Kasumi-1 (cell line): ENCODE data around the gene CCSER1.
"Not testable (repeated sequence)": the region's sequence is repeated elsewhere in the genome, so short reads cannot be mapped to it uniquely, and the experiment has no call there.

Experiments
- DNase-seq, 2 experiments: peaks; one replicate each; lab custom pipeline; 2025; lab: John Stamatoyannopoulos, UW

Gene CCSER1

DNA sequence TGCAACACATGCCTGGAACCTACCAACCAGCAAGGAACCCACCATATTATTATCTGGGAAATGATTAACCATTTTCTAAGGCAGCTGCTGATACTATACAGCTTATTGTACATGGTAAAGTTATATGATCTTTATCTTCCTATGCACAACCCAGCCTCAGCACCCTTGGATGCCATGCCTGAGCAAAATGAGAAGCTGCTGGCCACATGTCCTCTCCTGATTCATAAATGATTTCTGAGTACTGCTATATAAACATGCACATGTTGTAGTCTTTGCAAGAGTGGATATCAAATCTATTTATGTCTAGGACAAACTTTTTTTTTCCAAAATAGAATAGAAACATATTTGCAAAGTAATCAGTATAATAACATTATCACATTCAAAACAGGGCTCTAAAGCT lies 1043.6 kb downstream of the CCSER1 start:
- DNase-seq = no peak

DNA sequence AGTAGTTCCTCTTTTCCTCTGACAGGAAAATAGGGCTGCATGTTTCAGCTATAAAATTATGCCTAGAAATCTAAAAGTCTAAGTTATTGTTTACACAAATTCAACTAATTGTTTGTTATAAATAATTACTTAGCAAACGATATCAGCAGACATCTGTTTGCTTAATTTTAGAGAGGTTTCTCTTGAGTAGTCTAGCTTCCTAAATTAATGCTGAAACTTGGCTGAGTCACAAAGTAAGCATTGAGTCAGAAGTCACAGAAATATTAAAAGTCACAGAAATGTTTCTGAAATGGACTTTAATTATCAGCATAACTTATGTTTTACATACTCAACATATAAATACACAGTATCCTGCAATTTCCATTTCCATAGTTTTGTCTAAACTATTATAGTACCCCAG lies 1044.0 kb downstream of the CCSER1 start:
- peak; percentile 15 to 28 for DNase-seq

DNA sequence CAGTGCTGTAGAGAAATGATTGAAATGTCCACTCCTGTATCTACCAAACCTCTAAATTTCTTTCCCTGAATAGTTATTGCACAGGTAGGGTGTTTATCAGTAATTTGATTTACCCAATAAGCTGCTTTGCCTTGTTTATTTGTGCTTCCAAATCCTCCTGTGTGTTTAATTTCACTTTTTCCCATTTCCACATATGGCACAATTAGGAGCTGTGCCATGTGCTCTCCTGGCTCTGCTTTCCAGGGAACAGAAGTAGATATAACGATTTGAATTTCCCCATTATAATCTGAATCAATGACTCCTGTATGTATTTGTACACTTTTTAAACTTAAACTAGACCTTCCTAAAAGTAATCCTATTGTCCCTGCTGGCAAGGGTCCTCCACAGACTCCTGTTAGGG lies 1057.9 kb downstream of the CCSER1 start:
- not testable (repeated sequence) for DNase-seq

DNA sequence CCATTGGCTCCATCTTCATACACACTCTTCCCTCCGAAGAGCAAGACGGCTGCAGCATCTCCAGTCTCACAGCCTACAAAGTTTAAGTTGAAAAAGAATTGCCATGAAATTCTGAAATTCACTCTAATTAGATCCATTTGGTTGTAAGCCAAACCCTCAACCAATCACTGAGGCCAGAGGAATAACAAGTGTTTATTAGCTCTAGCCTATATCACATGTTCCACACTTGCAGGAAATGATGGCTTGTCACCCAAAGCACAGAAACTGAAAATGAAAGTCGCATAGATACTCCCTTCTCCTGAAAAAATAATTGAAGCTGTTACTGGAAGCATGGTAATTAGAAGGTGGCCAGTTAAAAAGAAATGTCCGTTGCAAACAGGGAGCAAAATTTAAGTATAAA lies 1071.8 kb downstream of the CCSER1 start:
- DNase-seq = peak in 1 of 2 experiments; percentile 6

DNA sequence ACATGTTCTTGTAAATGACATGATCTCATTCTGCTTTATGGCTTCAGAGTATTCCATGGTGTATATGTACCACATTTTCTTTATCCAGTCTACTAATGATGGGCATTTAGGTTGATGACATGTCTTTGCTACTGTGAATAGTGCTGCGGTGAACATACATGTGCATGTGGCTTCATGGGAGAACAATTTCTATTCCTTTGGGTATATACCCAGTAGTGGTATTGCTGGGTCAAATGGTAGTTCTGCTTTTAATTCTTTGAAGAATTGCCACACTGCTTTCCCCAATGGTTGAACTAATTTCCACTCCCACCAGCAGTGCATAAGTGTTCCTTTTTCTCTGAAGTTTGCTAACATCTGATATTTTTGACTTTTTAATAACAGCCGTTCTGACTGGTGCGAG lies 1080.3 kb downstream of the CCSER1 start:
- no peak for DNase-seq

DNA sequence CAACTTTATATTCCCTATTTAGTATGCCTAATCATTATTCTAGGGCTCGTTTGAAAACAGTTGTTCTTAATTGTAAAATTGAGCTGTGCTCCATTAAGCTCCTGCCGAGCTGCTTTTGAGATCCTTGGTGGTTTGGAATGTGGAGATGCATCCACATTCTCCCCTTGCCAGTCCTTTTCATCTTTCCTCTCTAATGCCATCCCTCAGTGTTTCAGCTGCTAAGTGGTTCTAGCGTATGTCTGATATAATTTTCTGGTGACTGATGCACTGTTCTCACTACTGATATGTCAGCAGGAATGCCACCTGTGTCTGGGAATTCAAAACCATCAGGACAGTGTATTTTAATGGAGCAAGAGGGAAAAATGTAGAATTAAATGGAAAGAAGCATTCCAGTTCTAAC lies 1085.0 kb downstream of the CCSER1 start:
- DNase-seq = no peak

DNA sequence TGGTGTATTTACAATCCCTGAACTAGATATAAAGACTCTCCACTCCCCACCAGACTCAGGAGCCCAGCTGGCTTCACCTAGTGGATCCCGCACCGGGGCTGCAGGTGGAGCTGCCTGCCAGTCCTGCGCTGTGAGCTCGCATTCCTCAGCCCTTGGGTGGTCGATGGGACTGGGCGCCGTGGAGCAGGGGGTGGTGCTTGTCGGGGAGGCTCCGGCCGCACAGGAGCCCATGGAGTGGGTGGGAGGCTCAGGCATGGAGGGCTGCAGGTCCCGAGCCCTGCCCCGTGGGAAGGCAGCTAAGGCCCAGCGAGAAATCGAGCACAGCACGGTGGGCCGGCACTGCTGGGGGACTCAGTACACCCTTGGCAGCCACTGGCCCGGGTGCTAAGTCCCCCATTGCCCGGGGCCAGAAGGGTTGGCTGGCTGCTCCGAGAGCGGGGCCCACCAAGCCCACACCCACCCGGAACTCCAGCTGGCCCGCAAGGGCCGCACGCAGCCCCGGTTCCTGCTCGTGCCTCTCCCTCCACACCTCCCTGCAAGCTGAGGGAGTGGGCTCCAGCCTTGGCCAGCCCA lies 1090.7 kb downstream of the CCSER1 start:
- not testable (repeated sequence) for DNase-seq

DNA sequence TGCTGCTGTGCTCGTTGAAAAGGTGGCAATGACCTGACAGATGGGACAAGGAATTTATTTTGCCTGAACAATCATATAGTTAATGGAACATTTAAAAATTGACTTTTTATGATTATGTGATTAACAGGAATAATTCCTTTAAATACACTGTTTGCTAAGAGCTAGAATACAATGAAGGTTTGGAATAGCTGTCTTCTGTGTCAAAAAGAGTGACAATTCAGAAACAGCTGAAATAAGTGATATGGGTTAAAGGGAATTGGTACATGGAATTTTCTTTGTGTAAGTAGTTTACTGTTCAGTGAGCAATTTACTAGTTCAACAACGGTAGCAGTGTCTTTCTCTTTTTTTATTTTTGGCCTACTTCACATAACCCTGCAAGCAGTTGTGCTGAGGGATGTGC lies 1093.1 kb downstream of the CCSER1 start:
- DNase-seq = no peak

DNA sequence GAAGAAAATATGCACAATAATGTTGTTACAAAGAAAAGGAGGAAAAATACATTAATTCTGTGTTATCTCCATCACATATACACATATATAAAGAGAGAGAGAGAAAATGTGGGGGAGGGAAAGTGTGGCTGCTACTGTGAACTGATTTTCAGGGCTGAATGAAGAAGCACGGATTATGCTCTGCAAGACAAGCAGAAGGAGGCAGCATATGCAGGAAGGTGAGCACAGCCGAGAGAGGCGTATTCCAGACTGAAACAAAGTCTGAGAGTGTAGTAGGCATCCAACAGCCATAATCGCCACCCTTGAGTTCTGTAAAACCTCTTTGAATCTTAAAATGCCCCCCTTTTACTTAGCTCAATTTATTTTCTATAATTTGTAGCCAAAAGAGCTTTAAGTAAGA lies 1094.8 kb downstream of the CCSER1 start:
- DNase-seq = no peak

DNA sequence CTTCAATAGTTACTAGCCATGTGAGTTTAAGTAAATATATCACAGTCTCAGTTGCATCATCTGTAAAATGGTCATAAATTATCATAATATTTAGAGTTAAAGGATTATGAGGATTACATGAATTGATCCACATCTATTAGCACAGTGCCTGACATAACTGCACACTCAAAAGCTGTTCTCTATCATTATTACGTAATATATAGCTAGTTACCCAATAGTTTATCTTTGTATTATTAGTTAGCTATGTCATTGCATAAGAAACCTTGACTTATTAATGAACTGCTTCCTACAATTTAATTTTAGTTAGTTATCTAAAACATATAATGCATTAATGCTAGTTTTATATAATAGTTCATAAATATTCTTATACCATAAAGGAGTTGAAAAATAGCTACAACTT lies 1099.7 kb downstream of the CCSER1 start:
- no peak for DNase-seq

DNA sequence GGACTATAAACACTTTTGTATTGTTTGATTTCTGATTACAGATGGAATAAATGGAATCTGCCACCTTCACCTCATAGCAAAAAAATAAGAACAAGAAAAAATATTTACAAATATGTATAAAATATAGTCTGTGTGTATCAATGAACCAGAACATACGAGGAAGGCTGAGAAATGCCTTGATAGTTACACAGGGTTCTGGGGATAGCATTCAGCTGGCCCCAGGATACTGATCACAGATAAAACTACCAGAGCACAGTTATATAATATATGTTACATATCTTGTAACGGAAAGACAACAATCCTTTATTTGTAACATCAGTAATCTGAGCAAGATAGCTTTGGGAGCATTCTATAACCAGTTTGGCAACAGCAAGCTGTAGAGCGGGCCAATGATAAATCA lies 1101.5 kb downstream of the CCSER1 start:
- no peak for DNase-seq

DNA sequence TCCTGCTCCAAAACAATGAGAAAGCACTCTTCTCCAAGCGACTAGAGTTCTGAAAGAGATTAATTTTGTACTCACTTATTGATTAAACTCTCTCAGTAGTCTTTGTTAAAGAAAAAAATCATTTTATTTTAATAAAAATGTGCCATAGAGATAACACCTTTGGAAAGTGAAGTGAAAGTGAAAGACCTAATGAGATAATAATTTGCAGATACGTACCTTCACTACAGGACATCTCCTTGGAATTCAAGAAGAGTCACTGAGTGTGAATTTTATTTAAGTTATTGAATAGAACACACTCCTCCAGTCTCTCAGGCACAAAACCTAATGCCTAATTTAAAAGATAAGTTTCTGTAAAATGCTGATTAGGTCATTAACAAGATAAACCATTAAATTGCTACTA lies 1106.0 kb downstream of the CCSER1 start:
- no peak for DNase-seq

DNA sequence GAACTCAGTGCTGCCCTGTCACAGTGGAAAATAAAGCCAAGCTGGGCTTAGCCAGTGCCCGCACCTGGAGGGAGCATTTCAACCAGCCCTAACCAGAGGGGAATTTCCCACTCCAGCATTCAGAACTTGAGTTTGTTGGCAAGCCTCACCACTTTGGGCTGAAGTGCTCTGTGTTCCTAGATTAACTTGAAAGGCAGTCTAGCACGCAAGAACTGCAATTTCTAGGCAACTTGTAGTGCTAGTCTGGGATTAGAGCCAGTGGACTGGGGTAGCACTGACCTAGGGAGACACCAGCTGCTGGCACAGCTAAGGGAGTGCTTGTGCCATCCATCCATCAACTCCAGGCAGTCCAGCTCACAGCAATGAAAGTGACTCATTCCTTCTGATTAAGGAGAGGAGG lies 1115.9 kb downstream of the CCSER1 start:
- DNase-seq = no peak

DNA sequence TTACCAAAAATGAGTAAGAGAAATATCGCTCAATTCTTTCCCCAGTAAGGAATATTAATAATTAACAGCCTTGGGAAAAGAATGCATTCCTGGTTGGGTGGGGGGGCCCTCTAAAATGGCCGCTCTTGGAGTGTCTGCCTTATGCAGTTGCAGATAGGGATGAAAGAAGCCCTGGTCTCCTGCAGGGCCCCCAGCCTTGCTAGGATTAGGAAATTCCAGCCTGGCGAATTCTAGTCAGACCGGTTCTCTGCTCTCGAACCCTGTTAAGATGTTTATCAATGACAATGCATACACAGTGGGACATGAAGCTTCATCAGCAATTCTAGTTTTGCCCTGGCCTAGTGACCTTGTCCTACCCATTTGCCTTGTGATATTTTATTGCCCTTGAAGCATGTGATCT lies 1128.8 kb downstream of the CCSER1 start:
- no peak for DNase-seq

DNA sequence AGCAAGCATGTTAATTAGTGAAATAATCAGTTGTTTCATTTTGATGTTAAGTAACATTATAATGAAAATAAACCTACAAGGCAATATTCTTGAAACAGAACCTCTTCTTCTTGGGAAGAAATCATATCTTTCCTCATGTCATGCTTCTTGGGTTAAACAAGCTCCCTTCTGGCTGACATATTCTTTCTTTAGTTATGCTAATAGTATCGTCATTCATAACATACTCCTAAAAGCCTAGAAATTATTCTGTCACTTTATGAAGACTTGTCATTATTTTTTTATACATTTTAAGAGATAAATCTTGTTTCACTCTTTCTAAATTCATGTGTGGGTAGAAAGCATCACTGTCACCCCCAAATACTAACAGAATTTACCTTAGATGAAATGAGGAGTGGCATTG lies 1129.6 kb downstream of the CCSER1 start:
- DNase-seq = no peak

DNA sequence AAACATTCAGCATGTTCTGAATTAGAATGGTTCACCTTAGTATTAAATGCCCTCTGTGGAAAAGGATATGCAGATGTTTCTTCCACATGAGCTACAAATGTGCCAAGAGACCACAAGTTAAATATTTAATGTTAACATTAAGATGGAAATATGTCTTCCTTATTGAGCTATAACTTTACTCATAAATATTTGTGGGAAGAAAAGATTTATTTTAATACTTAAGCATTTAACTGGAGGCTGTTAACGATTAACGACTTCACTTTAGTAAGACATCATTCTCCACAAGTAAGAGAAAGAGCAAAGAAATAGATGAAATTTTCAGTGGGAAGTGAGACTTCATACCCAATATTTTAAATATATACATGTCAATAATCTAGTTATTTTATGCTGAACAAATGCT lies 1130.5 kb downstream of the CCSER1 start:
- DNase-seq = no peak

DNA sequence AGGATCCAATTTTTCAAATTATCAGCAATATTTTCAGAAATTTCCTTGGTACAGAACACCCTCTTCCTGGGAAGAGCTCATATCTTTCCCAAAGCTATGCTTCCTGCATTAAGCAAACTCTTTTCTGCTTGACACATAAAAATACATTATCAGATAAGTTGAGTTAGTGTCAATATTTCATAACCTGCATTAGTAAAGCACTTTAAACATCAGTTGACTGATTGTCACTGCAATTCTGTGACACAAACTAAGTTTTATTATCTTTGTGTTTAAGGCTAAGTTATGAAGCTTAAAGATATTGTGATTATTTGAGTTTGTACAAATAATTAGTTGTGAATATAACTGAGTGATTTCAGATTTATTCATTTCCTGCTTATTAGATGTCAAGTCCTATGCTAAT lies 1131.1 kb downstream of the CCSER1 start:
- DNase-seq = no peak

DNA sequence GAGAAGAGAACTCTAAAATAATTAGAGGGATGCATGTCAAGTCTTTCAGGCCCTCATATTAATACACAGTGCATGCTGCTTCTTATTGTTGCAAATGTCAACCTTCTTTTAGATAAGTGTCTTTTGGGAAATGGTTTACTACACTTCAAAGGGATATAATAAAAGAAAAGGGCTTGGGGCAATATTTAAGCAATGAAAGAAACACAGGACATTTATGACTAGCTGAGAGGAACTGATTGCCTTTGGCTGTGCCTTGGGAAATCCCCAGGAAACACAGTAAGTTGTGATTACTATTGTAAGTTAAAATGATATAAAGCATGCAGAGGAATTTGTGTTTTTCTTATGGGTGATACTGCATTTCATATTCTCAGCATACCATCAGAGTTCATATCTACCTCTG lies 1140.3 kb downstream of the CCSER1 start:
- no peak for DNase-seq

DNA sequence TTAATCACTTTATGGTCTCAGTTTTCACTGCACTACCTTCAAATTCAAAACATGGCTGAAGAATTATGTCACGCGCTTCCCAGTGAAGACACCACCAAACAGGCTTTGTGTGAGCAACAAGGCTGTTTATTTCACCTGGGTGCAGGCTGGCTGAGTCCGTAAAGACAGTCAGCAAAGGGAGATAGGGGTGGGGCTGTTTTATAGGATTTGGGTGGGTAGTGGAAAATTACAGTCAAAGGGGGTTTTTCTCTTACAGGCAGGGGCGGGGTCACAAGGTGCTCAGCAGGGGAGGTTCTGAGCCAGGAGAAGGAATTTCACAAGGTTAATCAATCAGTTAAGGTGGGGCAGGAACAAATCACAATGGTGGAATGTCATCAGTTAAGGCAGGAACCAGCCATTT lies 1141.3 kb downstream of the CCSER1 start:
- not testable (repeated sequence) for DNase-seq

DNA sequence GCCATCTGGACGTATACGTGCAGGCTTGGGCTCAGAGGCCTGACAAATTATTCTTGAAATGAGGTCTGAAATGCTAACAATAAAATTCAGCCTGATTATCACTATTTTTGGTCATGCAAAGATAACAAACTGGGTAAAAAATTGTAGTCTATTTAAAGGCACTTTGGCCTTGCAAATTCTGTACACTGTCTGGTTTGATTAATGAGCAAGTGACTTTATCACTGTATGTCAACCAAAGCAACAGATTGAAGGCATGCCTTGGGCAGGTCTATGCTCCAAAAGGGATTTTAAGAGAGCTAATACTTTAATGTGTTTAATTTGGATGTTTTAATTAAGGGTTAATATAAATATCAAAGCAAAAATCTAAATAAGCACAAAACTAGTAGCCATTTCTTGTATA lies 1141.7 kb downstream of the CCSER1 start:
- DNase-seq = no peak

DNA sequence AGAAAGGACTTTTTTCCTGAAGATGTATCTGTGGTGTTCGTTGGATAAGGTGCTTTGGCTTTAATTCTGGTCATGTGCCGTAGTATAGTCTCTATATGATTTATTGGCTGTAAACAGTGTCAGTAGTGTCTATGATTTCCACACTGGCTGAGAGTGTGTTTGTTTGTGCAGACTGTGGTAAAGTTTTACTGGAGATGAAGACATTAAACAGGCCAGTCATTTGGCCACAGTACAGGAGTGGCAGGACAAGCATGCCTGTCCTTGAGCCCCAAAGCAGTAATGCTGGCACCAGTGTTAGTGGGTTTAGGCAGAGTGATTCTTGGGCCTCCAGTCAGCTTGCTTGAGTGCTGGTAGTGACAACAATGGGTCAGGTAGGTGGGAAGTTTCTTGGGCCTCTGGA lies 1152.7 kb downstream of the CCSER1 start:
- DNase-seq = no peak

DNA sequence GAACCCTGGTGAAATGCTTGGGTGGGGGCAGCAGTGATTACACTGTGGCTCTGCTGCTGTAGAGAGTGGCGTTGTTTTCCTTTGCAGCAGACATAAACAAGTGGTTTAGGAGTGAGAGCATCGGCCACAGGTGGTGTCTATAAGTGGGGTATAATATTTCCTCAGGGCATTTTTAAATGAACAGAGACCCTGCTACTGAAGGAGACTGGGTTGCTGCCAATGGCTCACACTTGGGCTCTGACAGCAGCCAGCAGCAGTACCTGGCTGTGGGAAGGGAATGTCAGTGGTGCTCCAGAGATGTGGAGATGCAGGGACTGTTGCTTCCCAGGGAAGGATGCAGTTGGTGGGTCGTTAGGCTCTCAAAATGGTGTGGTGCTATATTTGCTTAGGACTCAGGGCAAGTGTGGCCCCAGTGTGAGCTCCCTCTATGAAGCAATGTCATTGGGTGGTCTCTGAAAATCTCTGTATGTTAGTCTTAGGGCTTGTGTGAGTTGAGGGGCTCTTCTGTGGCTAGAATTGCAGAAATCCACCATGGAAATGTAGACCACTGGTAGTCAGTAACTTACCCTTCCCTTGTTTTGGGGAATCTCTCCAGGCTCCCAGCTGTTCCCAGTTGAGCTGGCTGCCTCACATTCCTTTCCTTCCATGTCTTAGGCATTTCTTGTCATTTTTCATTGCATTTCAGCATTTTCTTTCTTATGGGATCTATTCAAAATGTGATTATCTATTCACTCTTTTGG lies 1153.5 kb downstream of the CCSER1 start:
- no peak for DNase-seq

DNA sequence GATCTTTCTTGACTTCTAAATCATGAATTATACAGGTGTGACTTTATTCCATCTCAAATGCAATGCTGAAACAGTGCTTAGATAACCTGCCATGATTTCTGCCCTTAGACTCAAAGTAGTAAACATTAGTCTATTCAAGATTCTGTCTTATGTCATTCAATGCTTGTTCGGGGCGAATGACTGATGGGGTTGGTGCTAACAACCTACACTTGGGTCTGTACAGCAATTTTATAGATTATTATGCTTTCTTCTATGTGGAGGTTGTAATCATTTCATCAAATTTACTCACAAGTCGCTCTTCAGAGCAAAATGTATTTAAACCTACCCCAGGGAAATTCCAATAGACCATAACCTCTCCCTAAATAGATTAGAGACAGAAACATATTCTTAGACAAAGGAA lies 1155.0 kb downstream of the CCSER1 start:
- no peak for DNase-seq

DNA sequence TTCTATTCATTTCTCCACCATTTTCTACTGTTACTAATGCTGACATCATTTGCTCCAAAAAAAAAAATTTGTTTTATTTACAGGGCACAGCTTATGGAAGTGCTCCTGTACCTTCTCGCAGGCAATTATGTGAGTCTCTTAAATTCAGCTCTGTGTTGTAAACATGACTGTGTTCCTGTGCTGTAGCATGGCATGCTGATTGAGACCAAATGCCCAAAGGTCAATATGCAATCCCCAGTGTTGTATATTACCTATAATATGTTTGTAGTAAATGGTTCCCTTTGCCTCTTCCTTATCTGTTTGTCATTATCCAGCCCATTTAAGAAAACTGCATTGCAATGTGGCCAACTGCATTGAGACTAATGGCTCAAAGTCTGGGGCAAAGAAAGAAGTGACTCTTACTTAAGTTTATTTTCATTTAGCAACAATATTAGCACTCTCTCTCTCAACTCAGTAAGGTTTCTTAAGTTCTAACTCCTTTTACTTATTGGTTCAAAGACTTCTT lies 1156.6 kb downstream of the CCSER1 start:
- no peak for DNase-seq
